Measurements from ENCODE around the gene MTAP. TPM values are rescaled to one million over a fixed set of nuclear protein-coding genes. Genes with fewer than 3 reads are reported as not detected.

MTAP gene
- total and polyA plus RNA-seq, 4 donors: 8.6 to 17.7 (median 12.6) TPM

DNA sequence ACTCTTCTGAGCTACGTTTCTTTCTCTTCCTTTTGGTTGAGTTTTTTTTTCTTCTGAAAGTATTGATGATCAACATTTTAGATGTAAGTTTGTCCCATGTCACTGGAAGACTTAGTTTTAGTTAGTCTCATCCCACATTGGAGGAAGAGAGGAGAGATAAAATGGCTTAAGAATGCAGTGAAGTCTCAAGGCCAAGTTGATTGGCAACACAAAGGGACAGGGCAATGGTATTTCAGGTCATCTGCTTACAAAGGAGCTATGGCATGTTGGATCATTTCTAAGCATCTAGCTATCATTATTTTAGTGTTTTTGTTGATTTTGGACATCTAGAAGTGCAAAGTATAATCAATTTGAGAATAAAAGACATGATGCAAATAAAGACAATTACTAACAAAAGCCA lies 133.2 kb downstream of the MTAP start:
- Histone ChIP-seq H3K27me3 (ENCODE audit: control insufficient read depth in 4 of 4, insufficient read depth in 4 of 4, low read length in 3 of 4) (no peaks in the 10 kb centered on the region), H3K9me3 (ENCODE audit: control insufficient read depth in 4 of 4, low read length in 3 of 4) (no peaks in the 10 kb centered on the region), H3K9ac (ENCODE audit: low read depth in 1 of 2, low read length in 2 of 2) (no peak overlapping the region), H3K4me3 (ENCODE audit: low read depth in 1 of 3, low read length in 3 of 3) (no peak overlapping the region), H3K36me3 (ENCODE audit: control insufficient read depth in 4 of 4, insufficient read depth in 3 of 4, low read depth in 1 of 4, low read length in 3 of 4) (peaks cover 0 to 6% (median 0%) of the 10 kb centered on the region in 4 donors), H3K4me1 (ENCODE audit: control insufficient read depth in 4 of 4, insufficient read depth in 4 of 4, low read length in 3 of 4) (no peaks in the 10 kb centered on the region), H3K27ac (ENCODE audit: low read depth in 1 of 2, low read length in 2 of 2) (no peak overlapping the region)
- 87% methylated on average over 1 of the region's 1 CpG for WGBS
- DNase-seq (ENCODE audit: low spot score): no peak
- no peak for TF ChIP-seq TAF1 (conservative IDR thresholded peaks at IDR 0.05)
- TF ChIP-seq, protein P1, sequence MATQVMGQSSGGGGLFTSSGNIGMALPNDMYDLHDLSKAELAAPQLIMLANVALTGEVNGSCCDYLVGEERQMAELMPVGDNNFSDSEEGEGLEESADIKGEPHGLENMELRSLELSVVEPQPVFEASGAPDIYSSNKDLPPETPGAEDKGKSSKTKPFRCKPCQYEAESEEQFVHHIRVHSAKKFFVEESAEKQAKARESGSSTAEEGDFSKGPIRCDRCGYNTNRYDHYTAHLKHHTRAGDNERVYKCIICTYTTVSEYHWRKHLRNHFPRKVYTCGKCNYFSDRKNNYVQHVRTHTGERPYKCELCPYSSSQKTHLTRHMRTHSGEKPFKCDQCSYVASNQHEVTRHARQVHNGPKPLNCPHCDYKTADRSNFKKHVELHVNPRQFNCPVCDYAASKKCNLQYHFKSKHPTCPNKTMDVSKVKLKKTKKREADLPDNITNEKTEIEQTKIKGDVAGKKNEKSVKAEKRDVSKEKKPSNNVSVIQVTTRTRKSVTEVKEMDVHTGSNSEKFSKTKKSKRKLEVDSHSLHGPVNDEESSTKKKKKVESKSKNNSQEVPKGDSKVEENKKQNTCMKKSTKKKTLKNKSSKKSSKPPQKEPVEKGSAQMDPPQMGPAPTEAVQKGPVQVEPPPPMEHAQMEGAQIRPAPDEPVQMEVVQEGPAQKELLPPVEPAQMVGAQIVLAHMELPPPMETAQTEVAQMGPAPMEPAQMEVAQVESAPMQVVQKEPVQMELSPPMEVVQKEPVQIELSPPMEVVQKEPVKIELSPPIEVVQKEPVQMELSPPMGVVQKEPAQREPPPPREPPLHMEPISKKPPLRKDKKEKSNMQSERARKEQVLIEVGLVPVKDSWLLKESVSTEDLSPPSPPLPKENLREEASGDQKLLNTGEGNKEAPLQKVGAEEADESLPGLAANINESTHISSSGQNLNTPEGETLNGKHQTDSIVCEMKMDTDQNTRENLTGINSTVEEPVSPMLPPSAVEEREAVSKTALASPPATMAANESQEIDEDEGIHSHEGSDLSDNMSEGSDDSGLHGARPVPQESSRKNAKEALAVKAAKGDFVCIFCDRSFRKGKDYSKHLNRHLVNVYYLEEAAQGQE (IDR thresholded peaks at IDR 0.05): no peak
- no peak for TF ChIP-seq FOXA1 (IDR thresholded peaks at IDR 0.05)
- TF ChIP-seq, protein P2, sequence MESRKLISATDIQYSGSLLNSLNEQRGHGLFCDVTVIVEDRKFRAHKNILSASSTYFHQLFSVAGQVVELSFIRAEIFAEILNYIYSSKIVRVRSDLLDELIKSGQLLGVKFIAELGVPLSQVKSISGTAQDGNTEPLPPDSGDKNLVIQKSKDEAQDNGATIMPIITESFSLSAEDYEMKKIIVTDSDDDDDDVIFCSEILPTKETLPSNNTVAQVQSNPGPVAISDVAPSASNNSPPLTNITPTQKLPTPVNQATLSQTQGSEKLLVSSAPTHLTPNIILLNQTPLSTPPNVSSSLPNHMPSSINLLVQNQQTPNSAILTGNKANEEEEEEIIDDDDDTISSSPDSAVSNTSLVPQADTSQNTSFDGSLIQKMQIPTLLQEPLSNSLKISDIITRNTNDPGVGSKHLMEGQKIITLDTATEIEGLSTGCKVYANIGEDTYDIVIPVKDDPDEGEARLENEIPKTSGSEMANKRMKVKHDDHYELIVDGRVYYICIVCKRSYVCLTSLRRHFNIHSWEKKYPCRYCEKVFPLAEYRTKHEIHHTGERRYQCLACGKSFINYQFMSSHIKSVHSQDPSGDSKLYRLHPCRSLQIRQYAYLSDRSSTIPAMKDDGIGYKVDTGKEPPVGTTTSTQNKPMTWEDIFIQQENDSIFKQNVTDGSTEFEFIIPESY (IDR thresholded peaks at IDR 0.05): no peak
- TF ChIP-seq, protein P3, sequence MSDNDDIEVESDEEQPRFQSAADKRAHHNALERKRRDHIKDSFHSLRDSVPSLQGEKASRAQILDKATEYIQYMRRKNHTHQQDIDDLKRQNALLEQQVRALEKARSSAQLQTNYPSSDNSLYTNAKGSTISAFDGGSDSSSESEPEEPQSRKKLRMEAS (IDR thresholded peaks at IDR 0.05): no peak

DNA sequence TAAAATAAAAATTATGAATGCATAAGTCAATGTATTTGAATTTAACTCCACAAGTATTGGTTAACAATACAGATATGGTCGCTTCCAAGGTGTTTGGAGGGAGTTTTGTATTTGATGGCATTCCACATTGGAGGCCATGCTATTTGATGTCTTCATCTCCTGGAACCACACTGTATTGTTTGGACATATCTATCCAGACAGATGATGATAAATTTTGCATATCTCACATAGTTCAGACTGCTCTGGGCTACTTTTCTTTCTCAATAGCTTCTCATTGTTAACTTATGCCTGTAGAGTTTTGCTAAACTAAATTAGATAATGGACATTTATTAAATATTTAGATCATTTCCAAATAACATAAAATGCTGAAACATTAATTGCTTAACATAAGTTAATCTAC lies 133.7 kb downstream of the MTAP start:
- H3K27me3 ChIP-seq (ENCODE audit: control insufficient read depth in 4 of 4, insufficient read depth in 4 of 4, low read length in 3 of 4): no peaks in the 10 kb centered on the region
- H3K9me3 ChIP-seq (ENCODE audit: control insufficient read depth in 4 of 4, low read length in 3 of 4): no peaks in the 10 kb centered on the region
- H3K36me3 ChIP-seq (ENCODE audit: control insufficient read depth in 4 of 4, insufficient read depth in 3 of 4, low read depth in 1 of 4, low read length in 3 of 4): peaks cover 0 to 5% (median 0%) of the 10 kb centered on the region in 4 donors
- no peak overlapping the region for H3K4me3 ChIP-seq (ENCODE audit: low read depth in 1 of 3, low read length in 3 of 3)
- no peaks in the 10 kb centered on the region for H3K4me1 ChIP-seq (ENCODE audit: control insufficient read depth in 4 of 4, insufficient read depth in 4 of 4, low read length in 3 of 4)
- no peak for DNase-seq (ENCODE audit: low spot score)
- 99% methylated on average over 1 of the region's 1 CpG for WGBS
- TF ChIP-seq EGR1 (IDR thresholded peaks at IDR 0.05; ENCODE audit: low read depth in 2 of 2): no peak
- TF ChIP-seq GABPA (IDR thresholded peaks at IDR 0.05 in 1 of 2, conservative IDR thresholded peaks at IDR 0.05 in 1 of 2): no peak
- TF ChIP-seq, protein P1 (IDR thresholded peaks at IDR 0.05): no peak
- no peak for TF ChIP-seq RXRA (IDR thresholded peaks at IDR 0.05)
- TF ChIP-seq TAF1 (conservative IDR thresholded peaks at IDR 0.05): no peak
- TF ChIP-seq, protein P4, sequence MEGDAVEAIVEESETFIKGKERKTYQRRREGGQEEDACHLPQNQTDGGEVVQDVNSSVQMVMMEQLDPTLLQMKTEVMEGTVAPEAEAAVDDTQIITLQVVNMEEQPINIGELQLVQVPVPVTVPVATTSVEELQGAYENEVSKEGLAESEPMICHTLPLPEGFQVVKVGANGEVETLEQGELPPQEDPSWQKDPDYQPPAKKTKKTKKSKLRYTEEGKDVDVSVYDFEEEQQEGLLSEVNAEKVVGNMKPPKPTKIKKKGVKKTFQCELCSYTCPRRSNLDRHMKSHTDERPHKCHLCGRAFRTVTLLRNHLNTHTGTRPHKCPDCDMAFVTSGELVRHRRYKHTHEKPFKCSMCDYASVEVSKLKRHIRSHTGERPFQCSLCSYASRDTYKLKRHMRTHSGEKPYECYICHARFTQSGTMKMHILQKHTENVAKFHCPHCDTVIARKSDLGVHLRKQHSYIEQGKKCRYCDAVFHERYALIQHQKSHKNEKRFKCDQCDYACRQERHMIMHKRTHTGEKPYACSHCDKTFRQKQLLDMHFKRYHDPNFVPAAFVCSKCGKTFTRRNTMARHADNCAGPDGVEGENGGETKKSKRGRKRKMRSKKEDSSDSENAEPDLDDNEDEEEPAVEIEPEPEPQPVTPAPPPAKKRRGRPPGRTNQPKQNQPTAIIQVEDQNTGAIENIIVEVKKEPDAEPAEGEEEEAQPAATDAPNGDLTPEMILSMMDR (IDR thresholded peaks at IDR 0.05; ENCODE audit: low read depth, low read length, missing input control): no peak
- no peak for TF ChIP-seq FOXA1 (IDR thresholded peaks at IDR 0.05)
- TF ChIP-seq JUND (IDR thresholded peaks at IDR 0.05): no peak
- TF ChIP-seq, protein P2 (IDR thresholded peaks at IDR 0.05): no peak
- no peak for TF ChIP-seq HNF4G (IDR thresholded peaks at IDR 0.05)
- TF ChIP-seq HNF4A (conservative IDR thresholded peaks at IDR 0.05): no peak
- TF ChIP-seq FOXA2 (IDR thresholded peaks at IDR 0.05): no peak
- TF ChIP-seq, protein P3 (IDR thresholded peaks at IDR 0.05): no peak
- TF ChIP-seq NR2F2 (IDR thresholded peaks at IDR 0.05): no peak
- no peak for TF ChIP-seq SP1 (IDR thresholded peaks at IDR 0.05)
- H3K9ac ChIP-seq (ENCODE audit: low read depth in 1 of 2, low read length in 2 of 2): no peak overlapping the region
- H3K27ac ChIP-seq (ENCODE audit: low read depth in 1 of 2, low read length in 2 of 2): no peak overlapping the region
